ENCODE results near the gene HYKK.
"Not testable (repeated sequence)": the region's sequence is repeated elsewhere in the genome, so short reads cannot be mapped to it uniquely, and the experiment has no call there.

HYKK gene, protein sequence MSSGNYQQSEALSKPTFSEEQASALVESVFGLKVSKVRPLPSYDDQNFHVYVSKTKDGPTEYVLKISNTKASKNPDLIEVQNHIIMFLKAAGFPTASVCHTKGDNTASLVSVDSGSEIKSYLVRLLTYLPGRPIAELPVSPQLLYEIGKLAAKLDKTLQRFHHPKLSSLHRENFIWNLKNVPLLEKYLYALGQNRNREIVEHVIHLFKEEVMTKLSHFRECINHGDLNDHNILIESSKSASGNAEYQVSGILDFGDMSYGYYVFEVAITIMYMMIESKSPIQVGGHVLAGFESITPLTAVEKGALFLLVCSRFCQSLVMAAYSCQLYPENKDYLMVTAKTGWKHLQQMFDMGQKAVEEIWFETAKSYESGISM

DNA sequence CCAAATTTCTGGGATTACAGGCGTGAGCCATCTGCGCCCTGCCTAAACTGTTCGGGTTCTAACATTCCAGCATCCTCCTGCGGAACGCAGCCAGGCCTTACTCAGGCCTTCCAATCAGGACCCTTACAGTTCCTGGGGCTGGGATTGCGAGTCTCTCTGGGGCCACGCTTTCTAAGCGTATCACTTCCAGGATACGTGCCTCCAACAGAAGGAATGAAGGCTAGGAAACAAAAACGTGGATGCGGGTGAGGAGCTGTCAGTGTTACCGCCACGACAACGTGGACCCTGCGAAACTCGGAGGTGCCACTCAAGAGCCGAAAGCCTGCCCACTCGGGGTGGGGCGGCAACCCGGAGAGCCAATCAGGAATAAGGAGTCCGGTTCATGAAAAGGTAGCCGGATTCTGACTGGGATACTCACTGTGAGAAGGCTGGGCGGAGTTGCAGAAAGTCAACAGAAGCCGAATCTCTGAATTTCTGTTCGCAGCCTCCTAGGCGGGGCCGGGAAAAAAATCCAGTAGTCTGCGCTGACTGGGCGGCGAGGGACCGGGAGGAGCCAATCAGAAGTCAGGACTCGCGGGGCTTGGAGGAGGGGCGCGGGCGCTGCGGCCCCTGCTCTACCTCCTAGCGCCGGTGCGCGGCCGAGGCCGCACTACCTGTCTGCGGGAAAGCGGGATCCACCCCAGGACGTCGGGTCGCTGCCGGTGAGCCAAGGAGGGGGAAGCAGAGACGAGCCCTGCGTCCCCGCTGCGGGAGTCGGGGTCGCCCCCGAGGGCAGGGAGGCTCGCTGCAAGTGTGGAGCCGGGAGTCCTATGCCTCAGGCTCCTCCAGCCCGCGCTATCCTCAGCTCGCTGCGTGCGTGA is at the start of gene HYKK:
Gene HYKK, plus strand, starts transcription at position 607 of the 860 bp plus-strand sequence. CDS start 5,512 bp downstream, outside the sequence.
- peak; percentile 99 for DNase-seq (ENCODE audit: low read depth, low spot score)

DNA sequence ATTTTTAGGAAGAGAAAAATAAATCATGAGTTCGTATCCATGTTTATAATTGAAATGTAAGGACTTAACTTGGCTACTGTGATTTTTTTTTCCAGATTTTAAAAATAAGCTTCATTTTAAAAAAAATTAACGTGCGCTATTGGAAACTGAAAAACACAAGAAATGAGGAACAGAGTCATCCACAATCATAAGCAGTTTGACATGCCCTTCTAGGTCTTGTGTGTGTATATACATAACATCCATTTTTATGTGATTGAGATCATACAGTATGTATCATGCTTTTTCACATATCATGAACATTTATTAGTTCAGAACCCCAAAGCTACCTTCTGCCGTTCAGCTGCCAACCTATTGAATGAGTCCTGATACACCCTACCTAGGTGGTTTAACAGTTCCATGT is 46.6 kb upstream of the HYKK start:
- DNase-seq (ENCODE audit: low read depth, low spot score) = no peak

DNA sequence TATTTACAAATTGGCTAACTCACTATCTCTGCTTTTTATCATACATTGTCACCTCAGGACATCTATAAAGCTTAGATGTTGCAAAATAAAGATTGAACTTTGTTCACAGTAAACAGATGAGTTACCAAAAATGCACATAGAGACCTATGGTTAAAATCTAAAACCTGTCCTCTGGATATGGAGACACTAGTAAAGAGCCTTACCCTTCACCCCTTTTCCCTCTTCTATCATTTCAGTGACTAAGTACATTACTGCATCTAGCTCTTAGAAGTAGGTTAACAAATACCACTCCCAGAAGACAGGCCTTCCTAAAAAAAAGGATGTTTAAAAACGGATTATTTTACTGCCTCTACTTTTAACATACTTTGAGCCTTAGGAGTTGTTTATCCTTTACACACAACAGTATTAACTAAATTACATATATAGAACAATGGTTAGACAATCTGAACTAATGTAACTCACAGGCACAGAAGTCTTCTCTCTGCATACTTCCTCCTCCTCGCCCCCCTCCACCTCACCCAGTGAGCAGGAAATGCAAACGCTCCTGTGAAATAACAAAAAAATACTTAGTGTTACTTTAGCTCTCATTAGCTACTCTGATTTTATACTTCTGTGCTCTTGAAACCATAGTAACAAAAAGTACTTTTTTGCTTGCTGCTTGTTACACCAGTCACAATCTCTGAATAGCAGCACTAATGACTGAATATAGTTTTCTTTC is 46.0 kb upstream of the HYKK start:
- DNase-seq (ENCODE audit: low read depth, low spot score) = no peak

DNA sequence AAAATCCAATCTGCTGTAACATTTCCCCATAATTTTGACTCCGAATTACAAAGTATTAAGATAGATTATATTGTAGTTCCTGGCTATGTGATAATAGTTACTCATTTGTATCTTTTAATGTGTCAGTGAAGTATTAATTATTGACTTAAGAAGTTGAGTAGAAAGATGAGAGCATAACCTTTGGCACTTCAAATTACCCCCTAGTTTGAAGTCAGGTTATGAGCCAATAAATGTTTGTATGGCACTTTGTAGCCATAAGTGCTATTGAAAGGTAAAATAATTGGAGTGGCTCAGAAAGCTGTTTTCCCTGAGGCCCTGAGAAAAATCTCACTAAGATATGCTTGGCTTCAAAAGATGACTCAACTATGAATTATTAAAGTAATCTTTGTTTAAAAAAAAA is 38.3 kb upstream of the HYKK start:
- no peak for DNase-seq (ENCODE audit: low read depth, low spot score)

DNA sequence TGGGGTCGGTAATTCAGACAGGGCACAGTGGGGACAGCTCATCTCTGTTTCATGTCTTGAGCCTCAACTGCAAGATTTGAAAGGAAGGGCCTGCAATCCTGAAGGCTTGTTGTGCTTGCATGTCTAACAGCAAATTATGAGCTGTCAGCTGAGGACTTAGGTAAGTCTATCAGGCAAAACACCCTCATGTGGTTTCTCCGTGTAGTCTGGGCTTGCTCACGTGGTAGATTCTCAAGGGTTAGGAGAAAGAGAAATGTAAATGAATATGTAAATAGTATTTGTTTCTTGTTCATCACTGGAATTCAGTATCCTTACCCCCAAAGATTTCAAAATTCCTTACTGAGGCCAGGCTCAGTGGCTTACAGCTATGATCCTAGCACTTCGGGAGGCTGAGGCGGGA is 30.1 kb upstream of the HYKK start:
- DNase-seq (ENCODE audit: low read depth, low spot score) = no peak

DNA sequence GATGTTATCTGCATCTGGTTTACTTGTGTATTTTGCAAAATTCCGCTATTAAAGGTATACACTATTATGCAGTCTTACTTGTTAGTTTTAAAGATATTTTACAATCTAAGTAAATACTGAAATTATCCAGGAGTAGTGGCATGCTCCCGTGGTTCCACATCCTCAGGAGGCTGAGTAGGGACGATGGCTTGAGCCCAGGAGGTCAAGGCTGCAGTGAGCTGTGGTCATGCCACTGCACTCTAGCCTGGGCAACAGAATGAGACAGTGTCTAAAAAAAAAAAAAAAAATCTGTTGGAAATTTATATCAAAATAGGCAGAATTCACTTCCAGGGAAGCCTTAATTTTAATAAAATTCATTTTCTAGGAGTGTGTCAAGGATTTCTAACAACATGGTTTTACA is 27.7 kb upstream of the HYKK start:
- no peak for DNase-seq (ENCODE audit: low read depth, low spot score)

DNA sequence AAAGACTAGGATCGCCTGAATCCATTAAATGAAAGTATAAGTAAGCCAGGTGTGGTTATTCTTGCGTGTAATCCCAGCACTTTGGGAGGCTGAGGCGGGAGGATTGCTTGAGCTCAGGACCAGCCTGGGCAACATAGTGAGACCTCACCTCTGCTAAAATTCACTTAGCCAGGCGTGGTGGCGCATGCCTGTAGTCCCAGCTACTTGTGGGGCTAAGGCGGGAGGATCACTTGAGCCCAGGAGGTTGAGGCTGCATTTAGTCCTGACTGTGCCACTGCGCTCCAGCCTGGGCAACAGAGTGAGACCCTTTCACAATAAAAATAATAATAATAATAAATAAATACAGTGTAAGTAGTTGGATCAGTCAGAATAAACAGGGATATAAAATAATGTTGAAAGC is 25.5 kb upstream of the HYKK start:
- DNase-seq (ENCODE audit: low read depth, low spot score) = no peak

DNA sequence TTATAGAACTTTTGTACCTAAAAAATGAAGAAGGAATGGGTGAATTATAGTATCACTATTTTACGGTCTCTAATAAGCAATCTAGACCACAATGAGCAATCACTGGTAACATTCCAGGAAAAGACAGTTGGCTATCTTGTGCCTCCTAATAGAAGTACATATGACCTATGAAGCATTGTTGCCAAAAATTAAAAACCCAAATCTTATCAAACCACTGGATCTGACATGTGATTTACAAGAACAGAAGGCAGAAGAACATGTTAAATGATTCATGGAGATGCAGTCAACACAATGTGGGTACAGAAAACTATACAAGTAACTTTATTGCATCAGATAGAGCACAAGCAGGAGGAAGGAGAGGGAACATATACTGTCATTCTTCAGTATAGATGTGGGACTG is 14.5 kb upstream of the HYKK start:
- no peak for DNase-seq (ENCODE audit: low read depth, low spot score)

DNA sequence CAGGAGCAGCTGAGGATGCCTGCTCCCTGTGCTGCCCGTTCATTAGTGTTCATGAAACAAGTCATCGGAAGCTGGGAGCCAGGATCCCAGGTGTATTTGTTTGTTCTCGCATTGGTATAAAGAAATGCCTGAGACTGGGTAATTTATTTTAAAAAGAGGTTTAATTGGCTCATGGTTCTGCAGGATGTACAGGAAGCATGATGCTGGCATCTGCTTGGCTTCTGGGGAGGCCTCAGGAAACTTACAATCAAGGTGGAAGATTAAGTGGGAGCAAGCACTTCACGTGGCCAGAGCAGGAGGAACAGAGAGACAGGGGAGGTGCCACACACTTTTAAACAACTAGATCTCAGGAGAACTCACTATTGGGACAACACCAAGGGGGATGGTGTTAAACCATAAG is 5.5 kb upstream of the HYKK start:
- no peak for DNase-seq (ENCODE audit: low read depth, low spot score)

DNA sequence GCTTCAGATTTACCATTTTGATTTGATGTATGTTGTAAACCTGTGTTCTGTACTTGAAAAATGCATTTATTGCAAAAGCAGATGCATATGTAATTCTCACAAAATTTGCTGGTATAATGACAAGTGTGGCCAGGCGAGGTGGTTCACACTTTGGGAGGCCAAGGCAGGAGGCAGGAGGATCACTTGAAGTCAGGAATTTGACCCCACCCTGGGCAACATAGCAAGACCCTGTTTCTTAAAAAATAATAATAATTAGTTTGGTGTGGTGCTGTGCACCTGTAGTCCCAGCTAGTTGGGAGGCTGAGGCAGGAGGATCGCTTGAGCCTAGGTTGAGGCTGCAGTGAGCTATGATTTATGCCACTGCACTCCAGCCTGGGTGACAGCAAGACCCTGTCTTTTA is 4.7 kb upstream of the HYKK start:
- DNase-seq (ENCODE audit: low read depth, low spot score) = no peak

DNA sequence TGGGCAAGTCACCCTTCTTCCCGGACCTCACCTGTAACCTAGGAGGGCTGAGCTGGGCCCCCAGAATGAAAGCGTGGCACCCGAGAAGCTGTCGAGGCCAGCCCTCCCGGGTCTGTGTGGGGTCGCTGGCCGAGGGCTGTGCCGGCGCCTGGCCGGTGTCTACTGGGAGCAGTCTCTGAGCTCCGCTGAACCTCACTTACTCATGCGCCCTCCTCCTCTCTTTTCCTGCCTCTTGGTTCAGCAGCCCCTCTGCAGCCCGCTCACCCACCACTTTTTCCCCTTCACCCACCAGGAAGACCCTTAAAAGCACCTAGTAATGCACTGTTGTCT is 419 bp downstream of the HYKK start:
- DNase-seq (ENCODE audit: low read depth, low spot score) = no peak

DNA sequence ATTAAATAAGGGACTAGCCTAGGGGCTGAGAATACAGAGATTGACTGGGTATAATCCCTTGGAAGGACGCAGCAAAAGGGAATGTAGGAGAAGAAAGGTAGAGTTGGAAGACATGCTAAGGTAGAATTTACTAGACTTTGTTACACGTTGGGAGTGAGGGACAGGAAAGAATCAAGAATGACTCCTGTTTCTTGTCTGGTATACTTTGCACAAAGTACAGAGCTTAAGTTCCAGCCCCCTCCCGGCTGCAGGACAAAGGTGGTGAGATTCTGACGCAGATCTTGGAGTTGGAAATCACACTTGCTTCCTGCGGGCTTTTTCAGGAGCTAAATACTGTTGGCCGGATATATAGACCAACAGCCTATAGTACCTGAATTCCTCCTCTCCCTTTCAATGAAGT is 895 bp downstream of the HYKK start:
- no peak for DNase-seq (ENCODE audit: low read depth, low spot score)

DNA sequence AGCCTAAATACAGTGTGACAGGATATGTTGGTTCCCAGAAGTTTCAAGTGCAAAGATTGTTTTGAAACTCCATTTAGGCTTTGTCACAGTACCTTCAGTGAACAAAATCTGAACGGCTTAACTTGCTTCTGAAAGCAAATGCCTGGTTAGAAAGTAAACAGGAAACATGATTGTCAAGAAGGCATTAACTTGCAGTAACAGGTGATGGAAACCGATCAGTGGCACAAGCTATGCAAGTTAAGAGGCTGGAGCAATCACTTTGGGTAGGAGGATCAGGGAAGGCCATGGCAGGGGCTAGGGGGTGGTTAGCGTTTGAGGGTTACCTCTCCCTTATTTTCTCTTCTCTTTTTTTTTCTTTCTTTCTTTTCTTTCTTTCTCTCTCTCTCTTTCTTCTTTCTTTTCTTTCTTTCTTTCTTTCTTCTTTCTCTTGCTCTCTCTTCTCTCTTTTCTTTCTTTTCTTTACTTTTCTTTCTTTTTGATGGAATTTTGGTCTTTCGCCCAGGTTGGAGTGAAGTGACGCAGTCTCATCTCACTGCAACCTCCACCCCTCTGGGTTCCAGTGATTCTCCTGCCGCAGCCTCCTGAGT is 2.4 kb downstream of the HYKK start:
- DNase-seq (ENCODE audit: low read depth, low spot score) = no peak

DNA sequence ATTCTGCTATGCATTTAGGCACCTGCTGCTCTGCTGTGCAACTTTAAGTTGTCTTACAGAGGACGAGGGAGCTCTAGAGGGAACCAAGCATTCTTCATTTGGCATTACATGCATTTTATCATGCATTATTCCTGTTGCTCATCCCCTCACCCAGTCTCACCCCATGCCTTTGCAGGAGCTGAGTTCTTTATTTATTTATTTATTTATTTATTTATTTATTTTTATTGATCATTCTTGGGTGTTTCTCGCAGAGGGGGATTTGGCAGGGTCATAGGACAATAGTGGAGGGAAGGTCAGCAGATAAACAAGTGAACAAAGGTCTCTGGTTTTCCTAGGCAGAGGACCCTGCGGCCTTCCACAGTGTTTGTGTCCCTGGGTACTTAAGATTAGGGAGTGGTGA is 12.7 kb downstream of the HYKK start:
- not testable (repeated sequence) for DNase-seq (ENCODE audit: low read depth, low spot score)

DNA sequence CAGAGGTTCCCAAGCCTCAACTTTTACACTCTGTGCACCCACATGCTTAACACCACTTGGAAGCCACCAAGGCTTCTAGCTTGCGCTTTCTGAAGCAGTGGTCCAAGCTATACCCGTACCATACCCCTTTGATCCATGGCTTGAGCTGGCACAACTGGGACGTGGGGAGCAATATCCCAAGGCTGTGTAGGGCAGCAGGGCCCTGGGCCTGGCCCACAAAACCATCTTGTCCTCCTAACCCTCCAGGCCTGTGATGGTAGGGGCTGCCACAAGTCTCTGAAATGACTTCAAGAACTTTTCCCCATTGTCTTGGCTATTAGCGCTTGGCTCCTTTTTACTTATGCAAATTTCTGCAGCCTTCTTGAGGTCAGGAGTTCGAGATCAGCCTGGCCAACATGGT is 16.9 kb downstream of the HYKK start:
- DNase-seq (ENCODE audit: low read depth, low spot score) = no peak

DNA sequence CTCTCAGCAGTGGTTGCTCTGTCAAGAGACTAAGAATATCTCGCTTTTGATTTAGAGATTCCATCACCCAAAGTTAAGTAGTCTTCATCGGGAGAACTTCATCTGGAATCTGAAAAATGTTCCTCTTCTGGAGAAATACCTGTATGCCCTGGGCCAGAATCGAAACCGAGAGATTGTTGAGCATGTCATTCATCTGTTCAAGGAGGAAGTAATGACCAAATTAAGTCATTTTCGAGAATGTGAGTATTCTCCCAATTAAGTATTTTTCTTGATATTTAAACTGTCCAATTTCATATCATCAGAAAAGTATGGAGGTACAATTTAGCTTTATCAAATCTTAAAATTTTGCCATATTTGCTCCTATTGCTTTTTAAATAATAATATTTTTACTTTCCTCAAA is 19.9 kb downstream of the HYKK start:
- DNase-seq (ENCODE audit: low read depth, low spot score) = no peak

DNA sequence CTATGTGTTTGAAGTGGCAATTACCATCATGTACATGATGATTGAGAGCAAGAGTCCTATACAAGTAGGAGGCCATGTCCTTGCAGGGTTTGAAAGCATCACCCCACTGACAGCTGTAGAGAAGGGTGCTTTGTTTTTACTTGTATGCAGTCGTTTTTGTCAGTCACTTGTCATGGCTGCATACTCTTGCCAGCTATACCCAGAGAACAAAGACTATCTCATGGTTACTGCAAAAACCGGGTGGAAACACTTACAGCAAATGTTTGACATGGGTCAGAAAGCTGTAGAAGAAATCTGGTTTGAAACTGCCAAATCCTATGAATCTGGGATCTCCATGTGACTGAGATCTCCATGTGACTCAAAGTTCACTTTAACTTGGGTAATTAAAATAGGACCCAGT is 26.0 kb downstream of the HYKK start:
- DNase-seq (ENCODE audit: low read depth, low spot score) = no peak

DNA sequence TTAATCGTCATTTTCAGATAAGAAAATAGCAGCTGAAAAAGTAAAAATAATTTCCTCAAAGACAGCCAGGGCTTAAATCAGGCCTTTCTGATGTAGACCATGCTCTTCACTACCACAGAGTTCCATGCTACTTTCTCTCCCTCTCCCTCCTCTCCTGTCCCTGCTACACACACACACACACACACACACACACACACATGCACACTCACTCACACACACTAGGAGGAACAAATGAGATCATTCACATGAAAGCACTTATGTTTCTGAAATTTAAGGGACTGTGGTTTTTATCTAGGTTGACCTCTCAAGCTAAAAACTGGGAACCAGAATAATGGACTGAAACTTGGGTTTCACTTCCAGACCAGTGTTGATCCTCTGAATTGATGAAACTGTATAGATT is 28.8 kb downstream of the HYKK start:
- no peak for DNase-seq (ENCODE audit: low read depth, low spot score)

DNA sequence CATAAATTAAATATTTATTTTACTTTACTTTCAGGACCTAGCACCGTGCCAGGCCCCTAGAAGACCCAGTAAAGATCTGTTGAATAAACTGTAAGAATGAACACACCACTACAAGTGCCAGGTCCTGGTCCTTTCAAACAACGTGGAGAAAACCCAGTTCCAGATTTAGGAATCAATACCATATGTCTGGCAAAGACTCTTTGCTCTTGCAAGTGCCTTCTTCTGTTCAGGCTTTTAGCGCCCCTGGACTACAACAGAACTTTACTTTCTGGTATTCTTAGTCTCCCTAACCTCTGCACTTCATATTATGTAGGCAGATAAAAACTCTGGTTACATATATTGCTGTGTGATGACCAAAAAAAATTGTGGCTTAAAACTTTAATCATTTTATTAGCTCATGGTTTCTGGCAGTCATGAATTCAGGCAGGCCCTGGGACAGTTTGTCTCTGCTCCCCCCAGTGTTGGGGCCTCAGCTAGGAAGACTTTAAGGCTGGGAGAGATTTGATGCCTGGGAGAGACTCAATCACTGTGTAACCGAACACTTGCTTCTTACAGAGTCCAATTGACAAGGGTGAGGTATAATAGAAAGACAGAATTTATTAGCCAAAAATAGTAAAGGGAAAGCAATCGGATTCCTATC is 30.0 kb downstream of the HYKK start:
- no peak for DNase-seq (ENCODE audit: low read depth, low spot score)

DNA sequence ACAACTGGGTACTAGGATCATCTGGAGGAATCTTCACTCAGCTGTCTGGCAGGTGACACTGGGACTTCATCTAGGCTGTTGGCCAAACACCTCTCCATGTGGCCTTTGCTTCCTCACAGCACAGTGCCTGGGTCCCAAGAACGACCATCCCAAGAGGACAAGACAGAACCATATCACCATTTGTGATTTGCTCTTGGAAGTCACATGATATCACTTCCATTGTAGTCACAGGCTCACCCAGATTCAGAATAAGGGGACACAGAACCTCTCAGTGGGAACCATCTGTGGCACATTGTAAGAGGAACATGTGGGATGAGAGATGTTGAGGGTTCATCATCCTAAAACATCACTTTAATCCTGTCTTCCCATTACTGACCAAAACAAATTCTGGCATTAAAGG is 31.0 kb downstream of the HYKK start:
- no peak for DNase-seq (ENCODE audit: low read depth, low spot score)

DNA sequence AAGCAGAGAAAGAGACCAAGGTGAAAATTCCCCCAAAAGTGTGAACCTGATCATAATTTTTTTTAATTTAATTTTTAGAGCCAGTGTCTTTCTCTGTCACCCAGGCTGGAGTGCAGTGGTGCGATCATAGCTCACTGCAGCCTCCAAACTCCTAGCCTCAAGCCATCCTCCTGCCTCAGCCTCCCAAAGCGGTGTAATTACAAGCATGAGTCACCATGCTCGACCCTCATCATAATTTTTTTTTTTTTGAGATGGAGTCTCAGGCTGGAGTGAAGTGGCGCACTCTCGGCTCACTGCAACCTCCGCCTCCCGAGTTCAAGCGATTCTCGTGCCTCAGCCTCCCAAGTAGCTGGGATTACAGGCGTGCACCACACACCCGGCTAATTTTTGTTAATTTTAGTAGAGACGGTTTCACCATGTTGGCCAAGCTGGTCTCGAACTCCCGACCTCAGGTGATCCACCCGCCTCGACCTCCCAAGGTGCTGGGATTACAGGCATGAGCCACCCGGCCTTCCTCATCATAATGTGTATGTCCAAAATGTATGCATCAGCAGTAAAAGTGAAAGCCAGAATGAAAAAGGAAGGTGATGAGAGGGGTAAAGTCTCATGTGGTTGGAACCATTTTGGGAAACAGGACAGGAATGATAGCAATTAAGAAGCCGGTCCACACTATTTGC is 32.2 kb downstream of the HYKK start:
- not testable (repeated sequence) for DNase-seq (ENCODE audit: low read depth, low spot score)
